ENCODE measurements around the gene MTOR.
"Not testable (repeated sequence)": the region's sequence is repeated elsewhere in the genome, so short reads cannot be mapped to it uniquely, and the experiment has no call there.

Gene MTOR

GRCh38 chr1:11180342-11180744 is 82.0 kb downstream of the MTOR start:
- no peak for DNase-seq (ENCODE audit: low spot score)

- DNase-seq (ENCODE audit: low spot score) = not testable (repeated sequence)
These were observed 82.6 kb downstream of the MTOR start for GRCh38 chr1:11179749-11180148.

- no peak for DNase-seq (ENCODE audit: low spot score)
These were observed 83.2 kb downstream of the MTOR start for GRCh38 chr1:11179125-11179524.

- no peak for DNase-seq (ENCODE audit: low spot score)
These were observed 84.0 kb downstream of the MTOR start for GRCh38 chr1:11178021-11179015.

GRCh38 chr1:11176081-11176706 is 86.2 kb downstream of the MTOR start:
- no peak for DNase-seq (ENCODE audit: low spot score)

- no peak for DNase-seq (ENCODE audit: low spot score)
These were observed 86.9 kb downstream of the MTOR start for GRCh38 chr1:11175461-11175860.

- no peak for DNase-seq (ENCODE audit: low spot score)
These were observed 87.9 kb downstream of the MTOR start for GRCh38 chr1:11174261-11174942.

- no peak for DNase-seq (ENCODE audit: low spot score)
These were observed 92.2 kb downstream of the MTOR start for GRCh38 chr1:11170102-11170501.

- no peak for DNase-seq (ENCODE audit: low spot score)
These were observed 93.1 kb downstream of the MTOR start for GRCh38 chr1:11169202-11169601.

GRCh38 chr1:11168731-11169130 is 93.6 kb downstream of the MTOR start:
- DNase-seq (ENCODE audit: low spot score) = no peak

- not testable (repeated sequence) for DNase-seq (ENCODE audit: low spot score)
These were observed 95.6 kb downstream of the MTOR start for GRCh38 chr1:11166744-11167143.

GRCh38 chr1:11162752-11163151 is 99.6 kb downstream of the MTOR start:
- not testable (repeated sequence) for DNase-seq (ENCODE audit: low spot score)

GRCh38 chr1:11158720-11159321 is 103.5 kb downstream of the MTOR start:
- no peak for DNase-seq (ENCODE audit: low spot score)

GRCh38 chr1:11158291-11158690 is 104.1 kb downstream of the MTOR start:
- no peak for DNase-seq (ENCODE audit: low spot score)

GRCh38 chr1:11157867-11158266 is 104.5 kb downstream of the MTOR start:
- DNase-seq (ENCODE audit: low spot score) = no peak

GRCh38 chr1:11157394-11157793 is 105.0 kb downstream of the MTOR start:
- DNase-seq (ENCODE audit: low spot score) = no peak

- DNase-seq (ENCODE audit: low spot score) = no peak
These were observed 105.4 kb downstream of the MTOR start for GRCh38 chr1:11156963-11157362.

GRCh38 chr1:11156441-11156840 is 105.9 kb downstream of the MTOR start:
- DNase-seq (ENCODE audit: low spot score) = no peak

GRCh38 chr1:11153184-11153583 is 109.2 kb downstream of the MTOR start:
- DNase-seq (ENCODE audit: low spot score) = no peak

- DNase-seq (ENCODE audit: low spot score) = no peak
These were observed 109.6 kb downstream of the MTOR start for GRCh38 chr1:11152755-11153154.

GRCh38 chr1:11151826-11152612 is 110.3 kb downstream of the MTOR start:
- DNase-seq (ENCODE audit: low spot score) = no peak
